Measurements from ENCODE around the gene TBRG4.

Gene TBRG4

GRCh38 chr7:45126201-45126600 is 14.7 kb upstream of the TBRG4 start:
- Histone ChIP-seq H3K36me3 (ENCODE audit: insufficient read depth, low read length) (no peaks in the 10 kb centered on the region), H2AFZ (ENCODE audit: low read depth, low read length) (no peak overlapping the region), H3K27ac (ENCODE audit: low read length) (no peak overlapping the region), H3K79me2 (ENCODE audit: insufficient read depth, low read length) (no peaks in the 10 kb centered on the region), H3K9me3 (ENCODE audit: insufficient read depth, low read length, severe bottlenecking) (no peaks in the 10 kb centered on the region), H3K9ac (ENCODE audit: low read depth, low read length) (no peak overlapping the region), H3K27me3 (ENCODE audit: insufficient read depth, low read length, poor library complexity) (peaks cover 3% of the 10 kb centered on the region), H4K20me1 (ENCODE audit: insufficient read depth, low read length) (no peaks in the 10 kb centered on the region), H3K4me3 (ENCODE audit: low read depth in 1 of 2, low read length in 2 of 2) (no peak overlapping the region), H3K4me1 (ENCODE audit: insufficient read depth, low read length) (no peaks in the 10 kb centered on the region), H3K4me2 (ENCODE audit: insufficient read depth, low read length) (no peak overlapping the region)
- DNase-seq (no peak), ATAC-seq (ENCODE audit: insufficient read depth, low read depth) (no peak)
- TF ChIP-seq EZH2 (IDR thresholded peaks at IDR 0.05; ENCODE audit: borderline replicate concordance, low read depth, low read length, severe bottlenecking) (no peak), CTCF (IDR thresholded peaks at IDR 0.05; ENCODE audit: borderline replicate concordance, extremely low read depth, low read length, poor library complexity, severe bottlenecking) (no peak)

GRCh38 chr7:45125193-45125904 is 13.9 kb upstream of the TBRG4 start:
- no peak for ATAC-seq (ENCODE audit: insufficient read depth, low read depth)
- Histone ChIP-seq H2AFZ (ENCODE audit: low read depth, low read length) (no peak overlapping the region), H3K9ac (ENCODE audit: low read depth, low read length) (no peak overlapping the region), H4K20me1 (ENCODE audit: insufficient read depth, low read length) (no peaks in the 10 kb centered on the region), H3K79me2 (ENCODE audit: insufficient read depth, low read length) (no peaks in the 10 kb centered on the region), H3K4me3 (ENCODE audit: low read depth in 1 of 2, low read length in 2 of 2) (no peak overlapping the region), H3K4me1 (ENCODE audit: insufficient read depth, low read length) (no peaks in the 10 kb centered on the region), H3K27me3 (ENCODE audit: insufficient read depth, low read length, poor library complexity) (peaks cover 3% of the 10 kb centered on the region), H3K36me3 (ENCODE audit: insufficient read depth, low read length) (no peaks in the 10 kb centered on the region), H3K9me3 (ENCODE audit: insufficient read depth, low read length, severe bottlenecking) (no peaks in the 10 kb centered on the region), H3K27ac (ENCODE audit: low read length) (no peak overlapping the region), H3K4me2 (ENCODE audit: insufficient read depth, low read length) (no peak overlapping the region)
- TF ChIP-seq EZH2 (IDR thresholded peaks at IDR 0.05; ENCODE audit: borderline replicate concordance, low read depth, low read length, severe bottlenecking), result no peak
- TF ChIP-seq CTCF (IDR thresholded peaks at IDR 0.05; ENCODE audit: borderline replicate concordance, extremely low read depth, low read length, poor library complexity, severe bottlenecking), result no peak
- no peak for DNase-seq

GRCh38 chr7:45123913-45124710 is 12.6 kb upstream of the TBRG4 start:
- Histone ChIP-seq H3K79me2 (ENCODE audit: insufficient read depth, low read length) (no peaks in the 10 kb centered on the region), H3K9ac (ENCODE audit: low read depth, low read length) (no peak overlapping the region), H3K27me3 (ENCODE audit: insufficient read depth, low read length, poor library complexity) (peaks cover 3% of the 10 kb centered on the region), H3K4me2 (ENCODE audit: insufficient read depth, low read length) (no peak overlapping the region), H2AFZ (ENCODE audit: low read depth, low read length) (no peak overlapping the region), H3K4me1 (ENCODE audit: insufficient read depth, low read length) (no peaks in the 10 kb centered on the region), H3K36me3 (ENCODE audit: insufficient read depth, low read length) (no peaks in the 10 kb centered on the region), H3K9me3 (ENCODE audit: insufficient read depth, low read length, severe bottlenecking) (no peaks in the 10 kb centered on the region), H3K4me3 (ENCODE audit: low read depth in 1 of 2, low read length in 2 of 2) (no peak overlapping the region), H4K20me1 (ENCODE audit: insufficient read depth, low read length) (no peaks in the 10 kb centered on the region), H3K27ac (ENCODE audit: low read length) (no peak overlapping the region)
- TF ChIP-seq CTCF (IDR thresholded peaks at IDR 0.05; ENCODE audit: borderline replicate concordance, extremely low read depth, low read length, poor library complexity, severe bottlenecking), result no peak
- TF ChIP-seq EZH2 (IDR thresholded peaks at IDR 0.05; ENCODE audit: borderline replicate concordance, low read depth, low read length, severe bottlenecking), result no peak
- DNase-seq, result no peak
- ATAC-seq (ENCODE audit: insufficient read depth, low read depth), result no peak
